Measurements from ENCODE around the gene SLC30A5. TPM values are rescaled to one million over a fixed set of nuclear protein-coding genes. Genes with fewer than 3 reads are reported as not detected.
"Not testable (repeated sequence)": the region's sequence is repeated elsewhere in the genome, so short reads cannot be mapped to it uniquely, and the experiment has no call there.

Gene SLC30A5
- polyA plus RNA-seq, 1 donor (not counting 4 experiments of a cell fraction or from before 2014, with no cell fraction given): 43.4 TPM

DNA sequence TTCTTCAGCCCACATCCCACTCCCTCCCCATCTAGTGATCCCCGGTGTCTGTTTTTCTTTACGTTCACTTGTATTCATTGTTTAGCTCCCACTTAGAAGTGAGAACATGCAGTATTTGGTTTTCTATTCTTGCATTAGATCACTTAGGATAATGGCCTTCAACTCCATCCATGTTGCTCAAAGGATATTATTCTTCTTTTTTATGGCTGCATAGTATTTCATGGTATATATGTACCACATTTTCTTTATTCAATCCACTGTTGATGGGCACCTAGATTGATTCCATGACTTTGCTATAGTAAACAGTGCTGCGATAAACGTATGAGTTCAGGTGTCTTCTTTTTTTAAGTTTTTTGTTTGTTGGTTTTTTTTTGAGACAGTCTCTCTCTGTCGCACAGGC lies 44.0 kb downstream of the SLC30A5 start:
- no peak overlapping the region for H3K27ac ChIP-seq (ENCODE audit: control insufficient read depth, insufficient read depth, low read length)
- H3K79me2 ChIP-seq (ENCODE audit: control insufficient read depth, insufficient read depth, low read length): no peaks in the 10 kb centered on the region
- no peaks in the 10 kb centered on the region for H3K27me3 ChIP-seq (ENCODE audit: control insufficient read depth, extremely low read depth, insufficient read depth, low read length)
- no peak for TF ChIP-seq EZH2 (IDR thresholded peaks at IDR 0.05; ENCODE audit: low read length)
- TF ChIP-seq, protein P1, sequence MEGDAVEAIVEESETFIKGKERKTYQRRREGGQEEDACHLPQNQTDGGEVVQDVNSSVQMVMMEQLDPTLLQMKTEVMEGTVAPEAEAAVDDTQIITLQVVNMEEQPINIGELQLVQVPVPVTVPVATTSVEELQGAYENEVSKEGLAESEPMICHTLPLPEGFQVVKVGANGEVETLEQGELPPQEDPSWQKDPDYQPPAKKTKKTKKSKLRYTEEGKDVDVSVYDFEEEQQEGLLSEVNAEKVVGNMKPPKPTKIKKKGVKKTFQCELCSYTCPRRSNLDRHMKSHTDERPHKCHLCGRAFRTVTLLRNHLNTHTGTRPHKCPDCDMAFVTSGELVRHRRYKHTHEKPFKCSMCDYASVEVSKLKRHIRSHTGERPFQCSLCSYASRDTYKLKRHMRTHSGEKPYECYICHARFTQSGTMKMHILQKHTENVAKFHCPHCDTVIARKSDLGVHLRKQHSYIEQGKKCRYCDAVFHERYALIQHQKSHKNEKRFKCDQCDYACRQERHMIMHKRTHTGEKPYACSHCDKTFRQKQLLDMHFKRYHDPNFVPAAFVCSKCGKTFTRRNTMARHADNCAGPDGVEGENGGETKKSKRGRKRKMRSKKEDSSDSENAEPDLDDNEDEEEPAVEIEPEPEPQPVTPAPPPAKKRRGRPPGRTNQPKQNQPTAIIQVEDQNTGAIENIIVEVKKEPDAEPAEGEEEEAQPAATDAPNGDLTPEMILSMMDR (optimal IDR thresholded peaks at IDR 0.05 in 1 of 3, IDR thresholded peaks at IDR 0.05 in 1 of 3, conservative IDR thresholded peaks at IDR 0.05 in 1 of 3; ENCODE audit: extremely low read depth in 1 of 3, insufficient read depth in 2 of 3, low read length in 3 of 3): no peak
- no peaks in the 10 kb centered on the region for H3K9me3 ChIP-seq (ENCODE audit: control insufficient read depth, low read depth, low read length)
- H4K20me1 ChIP-seq (ENCODE audit: control insufficient read depth, extremely low read depth, insufficient read depth, low read length): no peaks in the 10 kb centered on the region
- H3K9ac ChIP-seq (ENCODE audit: control insufficient read depth, extremely low read depth, insufficient read depth, low read length): no peak overlapping the region
- no peak overlapping the region for H2AFZ ChIP-seq (ENCODE audit: control insufficient read depth, low read length)
- H3K4me2 ChIP-seq (ENCODE audit: control insufficient read depth, extremely low read depth, insufficient read depth, low read depth, low read length): no peak overlapping the region
- H3K4me3 ChIP-seq (ENCODE audit: control insufficient read depth in 2 of 3, extremely low read depth in 1 of 3, insufficient read depth in 2 of 3, low read depth in 1 of 3, low read length in 3 of 3): no peak overlapping the region
- DNase-seq (ENCODE audit: low read depth, low spot score) (no peak), FAIRE-seq (no peak)
- peaks cover 0 to 2% of the 10 kb centered on the region in 2 experiments for H3K36me3 ChIP-seq (ENCODE audit: control insufficient read depth in 2 of 2, extremely low read depth in 1 of 2, insufficient read depth in 2 of 2, low read length in 2 of 2)
- H3K9me1 ChIP-seq (ENCODE audit: control insufficient read depth, extremely low read depth, insufficient read depth, low read length): no peaks in the 10 kb centered on the region
- dilution Hi-C loops (cut with MboI; ENCODE audit: extremely low pct_ligation_motif_present, low sequenced_read_pairs): no loop called here
- no peaks in the 10 kb centered on the region for H3K4me1 ChIP-seq (ENCODE audit: control insufficient read depth, extremely low read depth, insufficient read depth, low read length)

DNA sequence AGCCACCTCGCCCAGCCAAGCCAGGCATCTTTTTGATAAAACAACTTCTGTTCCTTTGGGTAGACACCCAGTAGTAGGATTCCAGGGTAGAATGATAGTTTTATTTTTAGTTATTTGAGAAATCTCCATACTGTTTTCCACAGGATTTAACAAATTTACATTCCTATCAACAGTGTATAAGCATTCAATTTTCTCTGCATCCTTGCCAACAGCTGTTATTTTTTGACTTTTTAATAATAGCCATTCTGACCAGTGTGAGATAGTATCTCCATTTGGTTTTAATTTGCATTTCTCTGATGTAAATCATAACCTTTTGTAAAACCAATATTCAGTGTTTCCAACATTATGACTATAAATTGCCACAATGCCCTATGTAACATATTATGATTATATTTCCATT lies 45.0 kb downstream of the SLC30A5 start:
- Histone ChIP-seq H3K79me2 (ENCODE audit: control insufficient read depth, insufficient read depth, low read length) (no peaks in the 10 kb centered on the region), H3K27ac (ENCODE audit: control insufficient read depth, insufficient read depth, low read length) (no peak overlapping the region), H2AFZ (ENCODE audit: control insufficient read depth, low read length) (no peak overlapping the region), H3K9ac (ENCODE audit: control insufficient read depth, extremely low read depth, insufficient read depth, low read length) (no peak overlapping the region), H4K20me1 (ENCODE audit: control insufficient read depth, extremely low read depth, insufficient read depth, low read length) (no peaks in the 10 kb centered on the region), H3K36me3 (ENCODE audit: control insufficient read depth in 2 of 2, extremely low read depth in 1 of 2, insufficient read depth in 2 of 2, low read length in 2 of 2) (peaks cover 0 to 1% of the 10 kb centered on the region in 2 experiments), H3K27me3 (ENCODE audit: control insufficient read depth, extremely low read depth, insufficient read depth, low read length) (no peaks in the 10 kb centered on the region), H3K4me1 (ENCODE audit: control insufficient read depth, extremely low read depth, insufficient read depth, low read length) (no peaks in the 10 kb centered on the region), H3K9me1 (ENCODE audit: control insufficient read depth, extremely low read depth, insufficient read depth, low read length) (no peaks in the 10 kb centered on the region), H3K4me3 (ENCODE audit: control insufficient read depth in 2 of 3, extremely low read depth in 1 of 3, insufficient read depth in 2 of 3, low read depth in 1 of 3, low read length in 3 of 3) (no peak overlapping the region), H3K4me2 (ENCODE audit: control insufficient read depth, extremely low read depth, insufficient read depth, low read depth, low read length) (no peak overlapping the region), H3K9me3 (ENCODE audit: control insufficient read depth, low read depth, low read length) (no peaks in the 10 kb centered on the region)
- DNase-seq (ENCODE audit: low read depth, low spot score): no peak
- no peak for FAIRE-seq
- no peak for TF ChIP-seq EZH2 (IDR thresholded peaks at IDR 0.05; ENCODE audit: low read length)
- TF ChIP-seq, protein P1 (optimal IDR thresholded peaks at IDR 0.05 in 1 of 3, IDR thresholded peaks at IDR 0.05 in 1 of 3, conservative IDR thresholded peaks at IDR 0.05 in 1 of 3; ENCODE audit: extremely low read depth in 1 of 3, insufficient read depth in 2 of 3, low read length in 3 of 3): no peak
- dilution Hi-C loops (cut with MboI; ENCODE audit: extremely low pct_ligation_motif_present, low sequenced_read_pairs): no loop called here

DNA sequence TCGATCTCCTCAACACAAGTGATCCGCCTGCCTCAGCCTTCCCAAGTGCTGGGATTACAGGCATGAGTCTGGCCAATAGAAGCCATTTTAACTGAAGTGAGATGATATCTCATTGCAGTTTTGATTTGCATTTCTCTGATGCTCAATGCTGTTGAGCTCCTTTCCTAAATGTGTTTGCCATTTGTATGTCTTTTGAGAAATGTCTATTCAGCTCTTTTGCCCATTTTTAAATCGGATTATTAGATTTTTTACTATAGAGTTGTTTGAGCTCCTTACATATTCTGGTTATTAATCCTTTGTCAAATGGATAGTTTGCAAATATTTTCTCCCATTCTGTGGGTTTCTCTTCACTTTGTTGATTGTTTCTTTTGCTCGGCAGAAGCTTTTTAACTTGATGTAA lies 46.4 kb downstream of the SLC30A5 start:
- H3K27ac ChIP-seq (ENCODE audit: control insufficient read depth, insufficient read depth, low read length); H2AFZ ChIP-seq (ENCODE audit: control insufficient read depth, low read length); H3K9me3 ChIP-seq (ENCODE audit: control insufficient read depth, low read depth, low read length); H3K4me2 ChIP-seq (ENCODE audit: control insufficient read depth, extremely low read depth, insufficient read depth, low read depth, low read length); H3K27me3 ChIP-seq (ENCODE audit: control insufficient read depth, extremely low read depth, insufficient read depth, low read length); H3K9ac ChIP-seq (ENCODE audit: control insufficient read depth, extremely low read depth, insufficient read depth, low read length); H3K9me1 ChIP-seq (ENCODE audit: control insufficient read depth, extremely low read depth, insufficient read depth, low read length); H3K4me3 ChIP-seq (ENCODE audit: control insufficient read depth in 2 of 3, extremely low read depth in 1 of 3, insufficient read depth in 2 of 3, low read depth in 1 of 3, low read length in 3 of 3); FAIRE-seq; dilution Hi-C loops (cut with MboI; ENCODE audit: extremely low pct_ligation_motif_present, low sequenced_read_pairs); H3K79me2 ChIP-seq (ENCODE audit: control insufficient read depth, insufficient read depth, low read length); H3K36me3 ChIP-seq (ENCODE audit: control insufficient read depth in 2 of 2, extremely low read depth in 1 of 2, insufficient read depth in 2 of 2, low read length in 2 of 2); H4K20me1 ChIP-seq (ENCODE audit: control insufficient read depth, extremely low read depth, insufficient read depth, low read length); DNase-seq (ENCODE audit: low read depth, low spot score); H3K4me1 ChIP-seq (ENCODE audit: control insufficient read depth, extremely low read depth, insufficient read depth, low read length): not testable (repeated sequence)

Data from keratinocyte (primary cell).